Measurements from ENCODE around the gene PSMB11. TPM values are rescaled to one million over a fixed set of nuclear protein-coding genes. Genes with fewer than 3 reads are reported as not detected.

Gene PSMB11
- total RNA-seq, 1 donor from 2014 or later, result not detected

DNA sequence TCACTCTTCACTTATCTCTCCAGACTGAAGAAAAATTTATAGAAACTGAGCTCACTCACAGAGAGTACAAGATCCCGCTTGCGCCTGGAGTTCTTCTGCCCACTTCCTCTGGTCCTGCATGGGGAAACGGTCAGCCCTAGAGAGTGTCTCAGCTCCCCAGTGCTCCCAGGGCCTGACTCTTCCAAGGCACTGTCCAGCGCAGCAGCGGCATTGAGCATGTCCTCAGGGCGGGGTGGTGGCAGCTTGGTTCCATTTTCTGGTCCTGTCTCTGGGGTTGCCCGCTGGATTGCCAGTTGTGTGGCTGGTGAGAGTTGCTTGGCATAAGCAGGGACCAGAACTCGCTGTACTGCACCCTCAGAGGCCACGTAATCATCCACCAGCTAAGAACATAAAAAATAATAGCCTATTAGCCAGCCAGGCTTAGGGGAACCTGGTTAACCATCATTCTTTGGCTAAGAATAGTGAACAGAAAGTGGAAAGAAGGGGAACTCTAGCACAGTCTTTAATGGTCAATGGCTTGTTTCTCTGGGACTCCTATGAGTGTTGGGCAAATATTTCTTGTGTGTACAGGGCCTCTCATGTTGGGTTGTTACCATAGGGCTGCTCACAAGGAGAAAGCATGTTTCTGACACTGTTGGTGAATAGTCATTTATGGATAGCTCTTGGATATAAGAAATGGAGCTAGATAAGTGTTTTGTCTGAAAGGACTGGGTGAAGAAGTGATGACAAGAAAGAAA lies 46.0 kb upstream of the PSMB11 start:
- Mint-ChIP-seq H3K9me3 (no peaks in the 10 kb centered on the region), H3K27ac (no peak overlapping the region), H3K4me3 (no peak overlapping the region), H3K27me3 (ENCODE audit: insufficient read depth, low read depth) (peaks cover 5% of the 10 kb centered on the region), H3K4me1 (peaks cover 9% of the 10 kb centered on the region), H3K36me3 (peaks cover 4% of the 10 kb centered on the region)
- peaks cover 8% of the 10 kb centered on the region for H3K4me1 ChIP-seq
- H3K27ac ChIP-seq, result no peak overlapping the region
- H3K27me3 ChIP-seq, result no peaks in the 10 kb centered on the region
- no peak for TF ChIP-seq EZH2phosphoT487 (IDR thresholded peaks at IDR 0.05)
- no peak for TF ChIP-seq CTCF (IDR thresholded peaks at IDR 0.05)
- no peak for TF ChIP-seq EZH2 (IDR thresholded peaks at IDR 0.05)
- H3K79me2 ChIP-seq (ENCODE audit: low read depth), result no peaks in the 10 kb centered on the region
- no peaks in the 10 kb centered on the region for H3F3A ChIP-seq (ENCODE audit: low read depth)
- no peak overlapping the region for H3K4me3 ChIP-seq
- DNase-seq (ENCODE audit: low spot score), result no peak
- H3K36me3 ChIP-seq, result no peaks in the 10 kb centered on the region
- H3K9me3 ChIP-seq (ENCODE audit: low read depth), result no peaks in the 10 kb centered on the region
- no peak overlapping the region for H2AFZ ChIP-seq (replicated peaks)
- no peak overlapping the region for H3K4me2 ChIP-seq
- H3K9ac ChIP-seq, result no peak overlapping the region
- no peaks in the 10 kb centered on the region for H4K20me1 ChIP-seq (ENCODE audit: low read depth)

- H3K79me2 ChIP-seq (ENCODE audit: low read depth), result no peaks in the 10 kb centered on the region
These were observed 45.0 kb upstream of the PSMB11 start for GRCh38 chr14:22996768-22997654.

DNA sequence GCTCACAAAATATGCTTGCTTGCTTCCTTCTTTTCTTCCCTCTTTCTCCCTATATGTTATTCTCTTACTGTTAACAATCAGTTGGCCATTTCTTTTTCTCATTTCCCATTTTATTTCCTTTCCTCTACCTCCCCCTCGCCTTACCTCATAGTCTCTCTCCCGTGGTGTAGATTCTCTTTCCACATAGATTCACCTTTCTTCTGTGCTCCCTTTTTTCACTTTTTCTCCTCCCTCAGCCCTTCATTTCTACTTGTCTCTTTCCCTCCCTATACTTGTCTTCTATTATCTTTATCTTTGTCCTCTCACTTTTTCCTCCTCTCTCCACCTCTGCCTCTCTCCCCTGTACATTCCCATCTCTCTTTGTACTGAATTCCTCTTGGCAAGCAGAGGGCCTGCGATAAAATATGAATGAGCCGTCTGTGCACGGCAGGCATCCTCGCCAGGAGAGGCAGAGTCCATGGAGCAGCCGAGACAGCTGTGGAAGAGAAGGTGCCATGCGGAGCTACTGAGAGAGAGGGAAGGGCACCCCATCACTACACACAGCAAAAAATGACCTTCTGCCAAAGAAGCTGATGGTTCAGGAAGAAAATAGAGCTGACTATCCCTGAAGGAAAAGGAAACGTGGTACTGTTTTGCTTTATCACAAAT lies 44.2 kb upstream of the PSMB11 start:
- Histone ChIP-seq H3K27ac (no peak overlapping the region), H3K36me3 (no peaks in the 10 kb centered on the region), H3K27me3 (no peaks in the 10 kb centered on the region), H3K4me1 (peaks cover 8% of the 10 kb centered on the region), H3K9me3 (ENCODE audit: low read depth) (no peaks in the 10 kb centered on the region), H3K4me2 (no peak overlapping the region), H3K4me3 (no peak overlapping the region), H4K20me1 (ENCODE audit: low read depth) (no peaks in the 10 kb centered on the region), H2AFZ (replicated peaks) (no peak overlapping the region), H3F3A (ENCODE audit: low read depth) (no peaks in the 10 kb centered on the region), H3K79me2 (ENCODE audit: low read depth) (no peaks in the 10 kb centered on the region), H3K9ac (no peak overlapping the region)
- Mint-ChIP-seq H3K4me3 (no peak overlapping the region), H3K27ac (no peak overlapping the region), H3K27me3 (ENCODE audit: insufficient read depth, low read depth) (peaks cover 2% of the 10 kb centered on the region), H3K36me3 (peaks cover 4% of the 10 kb centered on the region), H3K4me1 (peaks cover 9% of the 10 kb centered on the region), H3K9me3 (no peaks in the 10 kb centered on the region)
- DNase-seq (ENCODE audit: low spot score), result no peak
- TF ChIP-seq CTCF (IDR thresholded peaks at IDR 0.05) (no peak), EZH2 (IDR thresholded peaks at IDR 0.05) (no peak), EZH2phosphoT487 (IDR thresholded peaks at IDR 0.05) (no peak)

More at GRCh38 chr14:22996768-22997654, 45.0 kb upstream of the PSMB11 start:
- no peak for TF ChIP-seq EZH2 (IDR thresholded peaks at IDR 0.05)
- no peak for TF ChIP-seq CTCF (IDR thresholded peaks at IDR 0.05)
- TF ChIP-seq EZH2phosphoT487 (IDR thresholded peaks at IDR 0.05), result no peak
- H3K9ac ChIP-seq, result no peak overlapping the region
- no peaks in the 10 kb centered on the region for H3K36me3 ChIP-seq
- Mint-ChIP-seq H3K36me3 (peaks cover 4% of the 10 kb centered on the region), H3K9me3 (no peaks in the 10 kb centered on the region), H3K4me3 (no peak overlapping the region), H3K27ac (no peak overlapping the region), H3K27me3 (ENCODE audit: insufficient read depth, low read depth) (peaks cover 2% of the 10 kb centered on the region), H3K4me1 (peaks cover 9% of the 10 kb centered on the region)
- H3F3A ChIP-seq (ENCODE audit: low read depth), result no peaks in the 10 kb centered on the region
- no peak overlapping the region for H3K27ac ChIP-seq
- no peak for DNase-seq (ENCODE audit: low spot score)
- H3K27me3 ChIP-seq, result no peaks in the 10 kb centered on the region
- H3K4me2 ChIP-seq, result no peak overlapping the region
- peaks cover 8% of the 10 kb centered on the region for H3K4me1 ChIP-seq
- no peaks in the 10 kb centered on the region for H3K9me3 ChIP-seq (ENCODE audit: low read depth)
- no peak overlapping the region for H3K4me3 ChIP-seq
- no peaks in the 10 kb centered on the region for H4K20me1 ChIP-seq (ENCODE audit: low read depth)
- no peak overlapping the region for H2AFZ ChIP-seq (replicated peaks)

Data from neural progenitor cell (in vitro differentiated cells).